ENCODE measurements around the gene NMNAT3.

- no peak for TF ChIP-seq CTCF (IDR thresholded peaks at IDR 0.05)
- no peak for TF ChIP-seq POLR2A (IDR thresholded peaks at IDR 0.05)
These were observed 69.7 kb downstream of the NMNAT3 start for GRCh38 chr3:139608108-139608380.

Measured in breast epithelium (tissue), 3 donors.